ENCODE results near the gene DCP2. TPM values are rescaled to one million over a fixed set of nuclear protein-coding genes. Genes with fewer than 3 reads are reported as not detected.

Gene DCP2
- 62.7 and 83.1 TPM in 2 replicates for total RNA-seq (2014; rRNA removed; shearing (Covaris generic))

DNA sequence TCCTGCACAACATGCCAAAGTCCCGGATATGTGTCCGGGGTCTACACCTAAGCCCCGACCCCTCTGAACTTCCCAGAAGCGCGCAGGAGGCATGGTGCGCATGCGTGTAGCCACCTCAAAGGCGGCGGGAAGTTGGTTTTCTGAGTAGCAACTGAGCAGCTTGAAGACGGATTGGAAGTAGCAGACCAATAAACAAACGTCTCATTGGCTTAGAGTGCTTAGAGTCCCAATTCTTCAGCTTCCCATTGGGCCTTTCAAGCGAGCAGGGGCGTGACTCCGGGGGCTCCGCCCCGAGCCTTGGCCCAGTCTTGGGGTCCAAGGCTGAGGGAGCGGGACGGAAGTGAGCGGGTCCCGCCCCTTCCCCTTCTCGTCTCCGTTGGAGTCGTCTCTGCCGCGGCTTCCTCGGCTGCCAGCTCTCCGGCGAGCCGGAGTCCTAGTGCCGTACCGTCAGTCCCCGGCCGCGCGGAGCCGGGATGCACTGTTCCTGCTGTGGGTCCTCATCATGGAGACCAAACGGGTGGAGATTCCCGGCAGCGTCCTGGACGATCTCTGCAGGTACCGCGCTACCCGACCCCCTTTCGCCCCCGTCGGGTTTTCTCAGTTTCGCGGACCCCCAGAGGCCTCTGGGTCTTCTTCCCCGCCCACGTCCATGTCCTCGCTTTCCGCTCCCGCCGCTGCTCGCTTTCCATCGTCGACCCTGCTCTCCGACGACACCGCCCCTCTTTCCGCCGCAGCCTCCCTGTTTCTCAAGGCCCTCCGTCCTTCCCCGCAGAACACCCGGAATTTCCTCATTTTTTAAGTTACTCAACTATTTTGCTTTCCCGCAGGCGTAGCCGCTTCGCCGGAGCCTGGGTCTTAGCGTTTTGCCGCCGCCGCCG lies at the start of gene DCP2:
Gene DCP2 (plus strand): TSS at position 367 of the 878 bp plus-strand sequence. CDS start 136 bp downstream, at position 503.
- no peaks in the 10 kb centered on the region for H3K27me3 ChIP-seq (ENCODE audit: control insufficient read depth, insufficient read depth, low read length)
- peak within 1 kb of the TSS; percentile 93 for H3K4me3 ChIP-seq (ENCODE audit: insufficient read depth, low read depth, low read length)
- peak; percentile 94 for DNase-seq
- H3K36me3 ChIP-seq (replicated peaks; ENCODE audit: control insufficient read depth, insufficient read depth, low read length) = no peaks in the 10 kb centered on the region

GRCh38 chr5:112929336-112930081 lies 47.1 kb upstream of the DCP2 start:
- H3K36me3 ChIP-seq (replicated peaks; ENCODE audit: control insufficient read depth, insufficient read depth, low read length) = no peaks in the 10 kb centered on the region
- no peaks in the 10 kb centered on the region for H3K27me3 ChIP-seq (ENCODE audit: control insufficient read depth, insufficient read depth, low read length)
- no peak overlapping the region for H3K4me3 ChIP-seq (ENCODE audit: insufficient read depth, low read depth, low read length)
- DNase-seq = no peak

GRCh38 chr5:112930082-112930344 lies 46.6 kb upstream of the DCP2 start:
- DNase-seq = no peak
- Histone ChIP-seq H3K27me3 (ENCODE audit: control insufficient read depth, insufficient read depth, low read length) (no peaks in the 10 kb centered on the region), H3K4me3 (ENCODE audit: insufficient read depth, low read depth, low read length) (no peak overlapping the region), H3K36me3 (replicated peaks; ENCODE audit: control insufficient read depth, insufficient read depth, low read length) (no peaks in the 10 kb centered on the region)

DNA sequence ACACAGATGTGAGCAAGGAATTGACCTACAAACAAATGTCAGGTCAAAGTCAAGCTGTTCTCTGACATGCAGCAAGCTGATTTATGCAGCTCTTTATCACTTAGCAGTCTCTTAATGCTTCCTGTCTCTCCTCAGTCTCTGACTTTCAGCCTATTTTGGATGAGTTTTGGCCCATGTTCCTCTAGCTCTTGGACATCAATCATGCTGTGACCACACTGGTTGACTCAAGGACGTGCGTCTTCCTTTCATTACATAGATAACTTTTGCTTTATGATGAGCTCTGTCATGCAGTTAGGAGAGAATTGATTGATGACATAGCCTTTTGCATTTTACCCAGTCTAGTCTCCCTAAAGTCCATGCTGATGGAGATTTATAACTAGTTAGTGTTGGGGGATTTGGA lies 45.1 kb upstream of the DCP2 start:
- Histone ChIP-seq H3K4me3 (ENCODE audit: insufficient read depth, low read depth, low read length) (no peak overlapping the region), H3K36me3 (replicated peaks; ENCODE audit: control insufficient read depth, insufficient read depth, low read length) (no peaks in the 10 kb centered on the region), H3K27me3 (ENCODE audit: control insufficient read depth, insufficient read depth, low read length) (no peaks in the 10 kb centered on the region)
- DNase-seq = no peak

GRCh38 chr5:112933105-112933504 lies 43.5 kb upstream of the DCP2 start:
- Histone ChIP-seq H3K36me3 (replicated peaks; ENCODE audit: control insufficient read depth, insufficient read depth, low read length) (no peaks in the 10 kb centered on the region), H3K4me3 (ENCODE audit: insufficient read depth, low read depth, low read length) (no peak overlapping the region)
- no peak for DNase-seq

GRCh38 chr5:112933651-112934365 lies 42.8 kb upstream of the DCP2 start:
- DNase-seq = no peak
- Histone ChIP-seq H3K27me3 (ENCODE audit: control insufficient read depth, insufficient read depth, low read length) (no peaks in the 10 kb centered on the region), H3K36me3 (replicated peaks; ENCODE audit: control insufficient read depth, insufficient read depth, low read length) (no peaks in the 10 kb centered on the region), H3K4me3 (ENCODE audit: insufficient read depth, low read depth, low read length) (no peak overlapping the region)

More at GRCh38 chr5:112933105-112933504, 43.5 kb upstream of the DCP2 start:
- no peaks in the 10 kb centered on the region for H3K27me3 ChIP-seq (ENCODE audit: control insufficient read depth, insufficient read depth, low read length)

GRCh38 chr5:112934366-112934663 lies 42.3 kb upstream of the DCP2 start:
- no peaks in the 10 kb centered on the region for H3K27me3 ChIP-seq (ENCODE audit: control insufficient read depth, insufficient read depth, low read length)
- H3K4me3 ChIP-seq (ENCODE audit: insufficient read depth, low read depth, low read length) = no peak overlapping the region
- no peak for DNase-seq
- no peaks in the 10 kb centered on the region for H3K36me3 ChIP-seq (replicated peaks; ENCODE audit: control insufficient read depth, insufficient read depth, low read length)

DNA sequence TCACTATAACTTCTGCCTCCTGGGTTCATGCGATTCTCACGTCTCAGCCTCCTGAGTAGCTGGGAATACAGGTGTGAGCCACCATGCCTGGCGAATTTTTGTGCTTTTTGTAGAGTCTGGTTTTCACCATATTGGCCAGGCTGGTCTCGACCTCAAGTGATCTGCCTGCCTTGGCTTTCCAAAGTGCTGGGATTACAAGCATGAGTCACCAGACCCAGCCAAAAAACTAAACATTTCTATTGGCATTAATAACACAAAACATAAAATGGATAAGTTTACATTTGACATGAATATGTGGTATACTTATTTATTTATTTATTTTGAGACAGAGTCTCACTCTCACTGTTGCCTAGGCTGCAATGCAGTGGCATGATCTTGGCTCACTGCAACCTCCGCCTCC lies 40.9 kb upstream of the DCP2 start:
- no peaks in the 10 kb centered on the region for H3K36me3 ChIP-seq (replicated peaks; ENCODE audit: control insufficient read depth, insufficient read depth, low read length)
- no peak overlapping the region for H3K4me3 ChIP-seq (ENCODE audit: insufficient read depth, low read depth, low read length)
- no peaks in the 10 kb centered on the region for H3K27me3 ChIP-seq (ENCODE audit: control insufficient read depth, insufficient read depth, low read length)
- DNase-seq = no peak

DNA sequence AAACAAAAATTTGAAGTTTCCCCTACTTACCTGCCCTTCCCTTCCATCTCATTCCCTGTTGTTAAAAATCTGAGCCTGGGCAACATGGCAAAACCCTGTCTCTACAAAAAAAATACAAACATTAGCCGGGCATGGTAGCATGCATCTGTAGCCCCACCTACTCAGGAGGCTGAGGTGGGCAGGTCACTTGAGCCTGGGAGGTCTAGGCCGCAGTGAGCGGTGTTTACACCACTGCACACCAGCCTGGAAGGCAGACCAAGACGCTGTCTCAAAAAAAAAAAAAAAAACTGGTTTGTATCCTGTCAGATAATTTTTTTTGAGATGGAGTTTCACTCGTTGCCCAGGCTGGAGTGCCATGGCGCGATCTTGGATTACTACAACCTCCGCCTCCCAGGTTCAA lies 38.3 kb upstream of the DCP2 start:
- DNase-seq = no peak

DNA sequence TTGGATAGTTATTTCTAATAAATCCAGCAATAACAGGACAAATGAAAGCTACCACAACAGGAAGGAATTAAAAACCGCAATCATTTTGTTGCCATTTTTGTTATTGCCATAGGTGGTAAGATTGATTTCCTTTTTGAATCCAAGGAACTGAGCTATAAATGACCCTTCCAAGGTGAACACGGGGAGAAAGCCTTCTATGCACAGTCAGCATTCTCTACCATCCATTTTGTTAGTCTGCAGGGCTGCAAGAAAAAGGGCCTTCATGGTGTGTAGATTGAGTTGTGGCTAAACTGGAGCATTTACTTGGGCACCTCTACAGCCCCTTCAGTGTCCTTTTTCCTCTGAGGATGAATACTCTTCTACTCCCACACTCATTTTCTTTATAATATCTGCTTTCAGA lies 35.9 kb upstream of the DCP2 start:
- no peak for DNase-seq
- H3K4me3 ChIP-seq (ENCODE audit: insufficient read depth, low read depth, low read length) = no peak overlapping the region

More for the DNA sequence above, 38.3 kb upstream of the DCP2 start:
- no peaks in the 10 kb centered on the region for H3K36me3 ChIP-seq (replicated peaks; ENCODE audit: control insufficient read depth, insufficient read depth, low read length)
- no peaks in the 10 kb centered on the region for H3K27me3 ChIP-seq (ENCODE audit: control insufficient read depth, insufficient read depth, low read length)
- no peak overlapping the region for H3K4me3 ChIP-seq (ENCODE audit: insufficient read depth, low read depth, low read length)

DNA sequence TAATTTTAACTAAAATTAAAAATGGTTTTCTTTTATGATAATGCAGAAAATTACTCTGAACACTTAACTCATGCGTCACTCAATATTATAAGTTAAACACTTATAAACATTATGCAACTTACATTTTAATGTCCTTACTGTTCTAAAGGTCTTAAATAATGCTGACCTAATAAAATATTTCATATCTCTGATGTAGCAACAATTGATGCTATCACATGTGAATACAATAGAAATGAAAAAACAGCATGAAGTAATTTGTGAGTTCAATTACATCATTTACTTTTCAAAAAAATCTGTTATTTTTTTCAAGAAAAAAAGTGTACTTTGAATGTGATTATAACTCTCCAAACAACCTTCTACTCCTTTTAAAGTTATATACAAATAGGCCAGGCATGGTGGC lies 28.1 kb upstream of the DCP2 start:
- H3K4me3 ChIP-seq (ENCODE audit: insufficient read depth, low read depth, low read length) = no peak overlapping the region
- H3K27me3 ChIP-seq (ENCODE audit: control insufficient read depth, insufficient read depth, low read length) = no peaks in the 10 kb centered on the region
- H3K36me3 ChIP-seq (replicated peaks; ENCODE audit: control insufficient read depth, insufficient read depth, low read length) = no peaks in the 10 kb centered on the region
- no peak for DNase-seq

More for the DNA sequence above, 35.9 kb upstream of the DCP2 start:
- H3K36me3 ChIP-seq (replicated peaks; ENCODE audit: control insufficient read depth, insufficient read depth, low read length) = no peaks in the 10 kb centered on the region
- no peaks in the 10 kb centered on the region for H3K27me3 ChIP-seq (ENCODE audit: control insufficient read depth, insufficient read depth, low read length)

DNA sequence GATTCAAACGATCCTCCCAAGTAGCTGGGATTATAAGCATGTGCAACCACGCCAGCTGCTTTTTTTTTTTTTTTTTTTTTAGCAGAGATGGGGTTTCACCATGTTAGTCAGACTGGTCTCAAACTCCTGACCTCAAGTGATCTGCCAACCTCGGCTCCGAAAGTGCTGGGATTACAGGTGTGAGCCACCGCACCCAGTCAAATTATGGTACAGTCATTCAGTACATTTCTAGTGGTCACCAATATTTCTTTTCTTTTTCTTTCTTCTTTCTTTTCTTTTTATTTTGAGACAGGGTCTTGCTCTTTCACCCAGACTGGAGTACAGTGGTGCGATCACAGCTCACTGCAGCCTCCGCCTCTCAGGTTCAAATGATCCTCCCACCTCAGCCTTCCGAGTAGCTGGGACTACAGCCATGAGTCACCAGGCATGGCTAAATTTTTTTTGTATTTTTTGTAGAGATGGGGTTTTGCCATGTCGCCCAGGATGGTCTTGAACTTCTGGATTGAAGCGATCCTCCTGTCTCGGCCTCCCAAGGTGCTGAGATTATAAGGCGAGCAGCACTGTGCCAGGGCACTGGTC lies 25.4 kb upstream of the DCP2 start:
- DNase-seq = no peak
- Histone ChIP-seq H3K27me3 (ENCODE audit: control insufficient read depth, insufficient read depth, low read length) (no peaks in the 10 kb centered on the region), H3K4me3 (ENCODE audit: insufficient read depth, low read depth, low read length) (no peak overlapping the region), H3K36me3 (replicated peaks; ENCODE audit: control insufficient read depth, insufficient read depth, low read length) (no peaks in the 10 kb centered on the region)

- Histone ChIP-seq H3K27me3 (ENCODE audit: control insufficient read depth, insufficient read depth, low read length) (no peaks in the 10 kb centered on the region), H3K36me3 (replicated peaks; ENCODE audit: control insufficient read depth, insufficient read depth, low read length) (no peaks in the 10 kb centered on the region), H3K4me3 (ENCODE audit: insufficient read depth, low read depth, low read length) (no peak overlapping the region)
- no peak for DNase-seq
Measured at GRCh38 chr5:112956606-112957005, 20.0 kb upstream of the DCP2 start.

GRCh38 chr5:112957036-112957808 lies 19.4 kb upstream of the DCP2 start:
- no peak for DNase-seq
- H3K36me3 ChIP-seq (replicated peaks; ENCODE audit: control insufficient read depth, insufficient read depth, low read length) = no peaks in the 10 kb centered on the region
- no peak overlapping the region for H3K4me3 ChIP-seq (ENCODE audit: insufficient read depth, low read depth, low read length)
- H3K27me3 ChIP-seq (ENCODE audit: control insufficient read depth, insufficient read depth, low read length) = no peaks in the 10 kb centered on the region
